HG03135 (cell line): ENCODE data around the gene AUTS2.

Source experiments
- ATAC-seq: cut with Tn5 transposase; IDR thresholded peaks from one replicate; pipeline ENCODE4 v1.9.1; 2021; ENCODE audit warnings: mild to moderate bottlenecking, moderate library complexity; ENCODE audit not compliant: unreplicated experiment

Gene AUTS2

DNA sequence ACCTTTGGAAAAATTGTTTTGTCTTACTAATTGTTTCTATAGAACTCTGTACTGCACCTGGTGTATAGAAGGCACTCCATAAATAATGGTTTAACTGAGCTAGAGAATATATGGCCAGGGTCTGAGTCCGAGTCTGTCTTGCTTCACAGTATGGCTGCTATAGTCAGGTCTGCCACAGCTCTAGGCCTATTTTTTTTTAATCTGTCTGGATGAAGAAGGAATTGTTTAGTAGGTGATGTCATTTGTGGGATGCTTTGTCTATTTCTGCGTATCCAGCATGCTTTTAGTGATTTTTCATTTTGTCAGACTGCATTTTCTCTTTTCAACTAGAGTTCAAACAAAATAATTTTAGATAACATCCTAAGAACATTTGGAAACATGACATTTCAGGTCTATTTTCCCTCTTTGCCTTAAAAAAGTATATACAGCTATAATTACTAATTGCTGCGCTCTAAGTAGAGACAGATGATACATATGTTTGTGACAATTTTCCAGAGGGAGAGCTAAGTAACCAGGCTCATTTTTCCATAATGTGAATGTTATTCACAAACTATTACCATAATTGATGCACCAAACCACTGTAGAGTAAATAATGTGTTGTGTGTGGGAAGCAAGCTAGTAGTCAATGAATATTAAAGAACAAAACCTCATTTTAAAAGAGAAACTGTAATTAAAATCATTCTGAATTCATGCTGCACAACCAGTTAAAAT is 361.7 kb downstream of the AUTS2 start:
- no peak for ATAC-seq

DNA sequence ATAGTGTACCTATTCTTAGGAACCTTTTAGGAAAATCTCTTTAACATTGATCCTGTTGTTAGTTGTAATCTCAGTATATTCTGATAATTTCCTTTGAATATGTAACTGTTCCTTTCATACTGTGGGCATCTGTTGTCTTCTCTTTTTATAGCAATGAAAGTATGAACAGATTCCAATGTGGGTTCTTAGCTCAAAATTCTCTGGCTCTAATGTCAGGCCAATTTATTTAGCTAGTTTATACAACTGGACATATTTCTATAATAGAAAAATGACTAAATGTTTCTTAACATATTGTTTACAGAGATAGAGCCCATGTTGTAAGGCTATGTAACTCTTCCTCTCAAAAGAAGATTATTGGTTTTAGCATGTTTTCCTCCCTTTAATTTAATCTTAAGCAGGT is 363.2 kb downstream of the AUTS2 start:
- ATAC-seq, result no peak

DNA sequence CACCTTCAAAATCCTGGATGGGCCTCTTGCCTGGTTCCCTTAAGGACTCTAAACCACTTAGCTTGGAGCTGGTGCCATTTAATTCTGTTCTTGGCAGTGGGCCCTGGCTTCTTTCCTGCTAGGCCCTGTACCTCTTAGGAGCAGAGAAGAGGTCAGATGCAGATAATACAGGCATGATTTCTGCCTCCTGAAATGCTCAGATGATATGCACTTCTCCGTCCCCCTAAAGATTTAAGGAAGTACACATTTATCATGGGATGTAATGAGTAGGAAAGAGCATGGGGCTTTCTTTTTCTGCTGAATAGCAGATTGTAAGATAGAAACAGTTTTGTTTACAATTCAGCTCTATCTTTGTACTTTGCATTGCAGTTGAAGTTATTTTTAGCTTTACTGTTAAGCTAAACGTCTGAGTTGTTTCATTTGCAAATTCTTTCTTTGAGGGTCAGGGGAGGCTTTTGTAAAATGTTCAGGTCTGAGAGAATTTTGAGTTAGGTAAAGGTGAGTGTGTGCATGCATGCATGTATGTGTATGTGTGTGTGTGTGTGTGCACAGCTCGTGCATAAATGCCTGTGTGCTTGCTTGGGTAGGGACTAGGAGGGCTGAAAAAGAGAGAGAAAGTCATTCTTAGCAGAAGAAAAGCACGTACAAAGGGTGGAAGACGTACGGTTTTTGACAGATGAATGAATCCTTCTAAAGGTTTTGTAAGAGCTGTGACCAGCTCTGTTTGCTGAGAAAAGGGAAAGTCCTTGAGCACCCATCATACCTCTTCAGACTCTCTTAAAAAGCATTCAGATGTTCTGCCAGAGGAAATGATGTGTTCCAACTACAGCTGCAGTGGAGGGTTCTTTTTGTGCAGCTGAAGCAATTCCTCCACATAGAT is 364.2 kb downstream of the AUTS2 start:
- ATAC-seq, result no peak

DNA sequence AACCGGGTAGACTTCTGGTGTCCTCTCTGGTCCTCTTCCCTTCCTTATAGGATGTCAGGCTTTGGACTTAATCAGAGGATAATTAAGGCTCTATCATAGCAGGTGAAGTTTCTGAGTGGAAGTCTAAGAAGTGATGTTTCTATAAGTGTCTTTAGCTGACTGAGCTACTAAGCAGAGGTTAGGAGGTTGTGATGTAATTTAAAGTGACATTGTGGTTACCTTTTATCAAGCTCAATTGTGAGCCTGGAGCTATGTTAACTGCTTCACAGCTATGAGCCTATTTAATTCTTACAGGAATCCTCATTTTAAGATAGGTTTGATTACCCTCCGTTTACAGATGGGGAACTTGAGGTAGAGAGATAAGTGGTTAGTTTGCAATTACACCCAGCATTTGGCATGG is 365.1 kb downstream of the AUTS2 start:
- ATAC-seq, result no peak

DNA sequence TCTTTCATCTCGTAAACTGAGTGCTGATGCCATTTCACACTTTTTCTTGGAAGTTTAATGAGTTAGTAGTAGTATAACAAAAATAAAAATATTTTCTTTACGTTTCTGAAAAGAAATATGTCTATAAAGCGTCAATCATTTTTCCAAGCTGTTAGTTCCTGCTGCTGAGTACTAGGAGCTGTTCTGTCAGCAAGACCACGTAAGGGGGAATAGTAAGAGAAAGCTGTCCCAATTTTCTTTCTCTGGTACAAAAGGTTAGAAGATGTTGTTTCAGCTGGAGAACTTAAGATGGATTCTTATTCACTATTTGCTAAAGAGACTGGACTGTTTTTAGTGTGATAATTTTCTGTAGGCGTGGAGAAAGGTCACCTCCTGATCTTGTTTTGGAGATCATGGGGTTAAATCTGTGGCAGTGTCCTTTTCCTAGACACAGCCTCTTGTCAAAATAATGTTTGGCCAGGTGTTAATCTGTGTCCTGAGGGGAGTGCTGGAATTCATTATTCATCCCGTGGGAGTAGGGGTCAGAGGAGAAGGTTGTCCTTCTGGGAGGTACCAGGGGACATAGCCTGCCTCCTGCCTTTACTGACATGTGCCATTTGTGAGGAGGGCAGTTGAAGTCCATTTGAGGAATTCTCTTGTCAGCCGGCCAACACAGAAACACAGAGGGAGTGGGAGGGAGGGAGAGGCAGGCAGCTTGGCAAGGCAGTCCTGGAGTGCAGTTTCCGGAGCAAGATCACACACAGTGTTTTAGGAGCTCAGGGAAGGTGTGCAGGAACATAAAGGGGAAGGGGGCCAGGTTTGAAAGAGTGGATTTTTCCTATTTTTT is 368.7 kb downstream of the AUTS2 start:
- ATAC-seq, result no peak

DNA sequence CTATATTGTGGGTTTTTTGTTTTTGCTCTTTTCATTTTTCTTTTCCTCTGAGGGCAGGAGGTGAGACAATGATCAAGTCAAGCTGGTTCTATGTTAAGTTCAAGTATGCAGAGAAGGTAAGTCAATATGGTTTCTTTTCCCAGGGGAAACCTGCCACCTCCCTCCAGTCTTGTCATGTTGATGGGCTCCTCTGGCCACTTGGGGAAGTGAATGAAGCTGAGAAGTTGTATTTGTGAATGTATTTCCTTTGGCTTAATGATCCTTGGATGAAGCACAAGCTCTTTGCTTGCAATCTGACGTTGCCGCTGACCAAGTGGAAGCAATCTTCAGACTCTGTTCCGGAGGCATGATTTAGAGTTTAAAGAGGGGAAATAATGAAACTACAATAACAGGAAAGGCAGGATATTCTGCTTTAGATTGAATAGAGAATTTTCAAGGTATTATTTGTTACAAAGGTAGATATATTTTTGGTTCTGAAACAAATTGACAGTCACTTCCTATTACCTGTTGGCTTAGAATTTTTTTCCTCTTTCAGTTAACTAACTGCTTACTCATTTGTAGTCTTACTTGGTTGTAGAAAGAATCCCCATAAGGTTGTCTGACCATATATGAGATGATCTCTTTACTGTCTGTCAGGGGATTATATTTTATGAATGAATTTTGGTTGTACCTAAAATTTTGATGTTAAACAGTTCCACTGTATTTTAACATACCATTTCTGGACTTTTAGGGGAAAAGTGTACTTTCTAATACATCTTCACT is 369.6 kb downstream of the AUTS2 start:
- no peak for ATAC-seq

DNA sequence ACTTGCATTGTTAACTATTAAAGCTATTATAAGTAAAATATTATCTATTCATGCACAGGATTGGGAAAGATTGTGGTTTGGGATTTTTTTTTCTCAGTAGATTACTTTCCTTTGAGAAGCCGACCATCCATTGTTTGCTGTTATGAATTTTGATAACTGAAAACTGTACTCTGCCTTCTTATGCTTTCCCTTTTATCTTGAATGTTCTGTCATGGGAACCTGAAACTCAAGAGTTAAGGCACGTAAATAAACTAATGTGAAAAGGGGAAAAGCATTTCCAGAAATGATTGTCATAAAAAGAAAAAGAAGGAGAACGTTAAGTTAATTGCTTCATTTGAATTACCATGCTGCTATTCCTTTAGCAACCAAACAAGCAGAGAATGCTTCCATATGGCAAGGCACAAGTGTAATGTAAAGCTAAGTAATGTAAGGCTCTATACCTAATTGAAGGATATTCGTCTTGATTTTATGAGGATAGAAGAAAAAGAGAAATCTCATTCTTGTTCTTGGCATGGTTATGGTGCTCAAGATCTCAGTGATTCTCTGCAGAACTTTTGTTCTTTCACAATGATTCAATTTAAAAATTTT is 370.8 kb downstream of the AUTS2 start:
- ATAC-seq, result no peak

DNA sequence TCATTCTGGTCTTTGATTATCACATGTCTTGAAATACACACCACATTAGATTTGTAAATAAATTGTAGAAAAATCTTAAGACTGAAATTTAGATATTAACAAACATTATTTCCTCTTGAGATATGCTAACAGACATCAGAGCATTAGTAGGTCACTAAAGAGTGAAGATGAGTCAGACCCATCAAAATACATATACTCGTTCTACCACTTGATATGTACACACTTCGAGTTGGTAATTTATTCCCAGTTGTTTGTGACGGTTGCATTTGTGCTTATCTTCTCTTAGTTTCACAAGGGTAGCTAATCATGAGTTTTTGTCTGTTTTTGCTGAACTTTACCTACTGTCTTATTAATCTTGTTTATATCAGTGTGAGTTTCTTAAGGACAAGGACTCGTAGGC is 383.4 kb downstream of the AUTS2 start:
- ATAC-seq, result no peak

DNA sequence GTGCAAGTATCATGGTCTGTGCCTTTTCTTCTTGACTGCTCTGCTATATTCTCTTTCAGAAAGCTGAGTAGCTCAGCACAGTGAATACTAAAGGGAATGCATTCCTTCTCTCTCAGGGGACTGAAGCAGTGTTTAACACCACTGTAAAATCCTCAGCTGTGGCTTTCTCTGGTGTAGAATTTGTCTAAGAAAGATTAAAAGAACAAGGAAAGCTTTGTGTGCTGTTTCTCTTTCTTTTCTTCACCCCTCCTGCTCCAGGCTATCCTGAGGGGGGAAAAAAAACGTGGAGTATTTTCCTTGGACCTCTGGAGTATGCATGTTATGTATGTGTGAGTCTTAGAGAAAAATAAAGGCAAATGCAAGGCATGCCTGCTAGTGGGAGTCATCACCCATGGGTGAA is 383.9 kb downstream of the AUTS2 start:
- ATAC-seq, result no peak

DNA sequence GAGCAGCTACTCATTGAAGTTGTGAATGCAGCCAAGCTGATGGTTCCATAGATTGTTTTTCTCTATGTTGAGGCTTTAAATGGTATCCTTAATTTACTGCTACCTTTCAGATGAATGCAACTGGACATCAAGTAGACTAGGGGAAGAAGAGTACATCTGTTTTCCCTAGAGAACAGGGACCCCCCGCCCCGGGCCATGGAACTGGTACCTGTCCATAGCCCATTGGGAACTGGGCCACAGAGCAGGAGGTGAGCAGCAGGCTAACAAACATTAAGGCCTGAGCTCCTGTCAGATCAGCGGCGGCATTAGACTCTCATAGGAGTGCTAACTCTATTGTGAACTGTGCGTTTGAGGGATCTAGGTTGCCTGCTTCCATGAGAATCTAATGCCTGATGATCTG is 391.3 kb downstream of the AUTS2 start:
- no peak for ATAC-seq

DNA sequence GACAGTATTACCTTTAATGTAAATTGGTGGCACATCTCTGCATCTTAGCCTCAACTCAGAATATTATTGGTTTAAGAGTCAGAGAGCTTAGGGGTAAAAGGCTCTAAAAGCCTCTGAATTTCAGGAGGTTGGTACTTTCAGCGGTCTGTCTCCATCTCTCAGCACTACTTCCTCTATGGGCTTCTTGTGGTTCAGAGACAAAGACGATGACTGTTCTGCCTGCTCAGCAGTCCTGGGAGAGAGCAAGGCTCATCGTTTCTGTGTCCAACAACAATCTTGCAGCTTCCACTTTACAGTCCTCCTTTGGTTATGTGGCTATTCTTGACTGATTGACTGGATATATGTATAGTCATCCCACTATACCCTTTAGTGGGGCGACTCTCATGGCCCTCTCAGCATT is 394.7 kb downstream of the AUTS2 start:
- ATAC-seq, result no peak

DNA sequence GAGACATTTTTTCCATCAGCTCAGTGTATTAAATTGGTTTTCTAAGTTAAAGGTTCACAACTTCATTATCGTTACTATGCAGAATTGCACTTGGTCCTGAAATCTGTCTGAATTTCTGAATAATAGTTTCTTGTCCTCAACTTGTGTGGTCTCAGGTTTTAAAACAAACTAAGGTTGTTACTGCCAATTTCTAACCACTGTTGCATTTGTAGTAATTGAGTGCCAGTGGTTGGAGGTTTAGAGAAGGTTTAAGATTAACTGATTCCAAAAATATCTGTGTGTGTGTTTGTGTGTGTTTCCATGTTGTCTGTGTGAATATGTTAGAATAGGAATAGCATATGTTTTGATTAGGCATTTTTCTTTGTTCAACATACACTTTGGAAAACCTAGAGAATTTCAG is 395.9 kb downstream of the AUTS2 start:
- no peak for ATAC-seq

DNA sequence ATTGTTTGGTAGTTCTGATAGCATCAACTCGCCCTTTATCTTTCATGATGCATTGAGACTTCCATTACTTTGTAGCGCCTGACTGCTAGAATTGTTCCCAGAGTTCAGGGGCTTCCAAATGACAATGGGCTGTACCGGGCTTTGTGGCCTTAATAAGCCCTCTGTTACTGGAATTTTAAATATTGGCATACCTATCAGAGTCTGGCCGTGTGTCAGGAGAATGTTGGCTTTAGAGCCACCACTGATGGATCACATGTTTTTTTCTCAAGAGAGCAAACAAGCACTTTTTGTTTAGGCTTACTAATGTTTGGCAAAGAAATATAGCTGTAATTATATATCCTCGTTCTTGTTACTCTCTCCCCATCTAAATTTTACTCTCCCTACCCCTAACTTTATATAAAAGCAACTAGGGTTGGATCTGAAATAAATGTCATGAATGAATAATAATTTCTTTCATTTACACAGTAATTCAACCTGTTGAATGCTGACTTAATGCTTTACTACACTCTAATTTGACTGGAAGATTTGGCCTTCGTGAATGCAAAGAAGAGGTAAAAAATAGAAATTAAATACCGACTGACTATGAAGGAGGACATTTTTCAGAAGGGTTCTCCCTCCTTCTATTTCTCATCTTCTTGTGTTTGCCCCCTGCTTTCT is 396.7 kb downstream of the AUTS2 start:
- ATAC-seq, result no peak

DNA sequence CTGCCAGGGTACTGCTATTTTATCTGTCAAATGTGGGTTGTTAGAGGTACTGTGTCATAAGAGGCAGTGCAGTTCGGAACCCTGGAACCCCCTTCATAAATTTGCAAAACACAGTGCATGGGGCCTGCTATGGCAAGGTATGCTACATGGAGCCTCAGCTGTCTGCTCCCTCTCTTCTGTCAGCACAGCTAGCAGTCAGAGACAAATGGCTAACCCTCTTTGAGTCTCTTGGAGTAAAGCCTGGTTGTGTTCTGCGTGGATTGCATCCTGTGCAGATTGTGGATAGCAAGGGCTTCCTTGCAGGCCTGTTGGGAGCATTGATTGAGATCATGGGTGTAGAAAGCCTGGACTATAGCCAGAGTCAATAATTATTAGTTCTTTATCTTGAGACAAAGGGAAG is 397.8 kb downstream of the AUTS2 start:
- no peak for ATAC-seq

DNA sequence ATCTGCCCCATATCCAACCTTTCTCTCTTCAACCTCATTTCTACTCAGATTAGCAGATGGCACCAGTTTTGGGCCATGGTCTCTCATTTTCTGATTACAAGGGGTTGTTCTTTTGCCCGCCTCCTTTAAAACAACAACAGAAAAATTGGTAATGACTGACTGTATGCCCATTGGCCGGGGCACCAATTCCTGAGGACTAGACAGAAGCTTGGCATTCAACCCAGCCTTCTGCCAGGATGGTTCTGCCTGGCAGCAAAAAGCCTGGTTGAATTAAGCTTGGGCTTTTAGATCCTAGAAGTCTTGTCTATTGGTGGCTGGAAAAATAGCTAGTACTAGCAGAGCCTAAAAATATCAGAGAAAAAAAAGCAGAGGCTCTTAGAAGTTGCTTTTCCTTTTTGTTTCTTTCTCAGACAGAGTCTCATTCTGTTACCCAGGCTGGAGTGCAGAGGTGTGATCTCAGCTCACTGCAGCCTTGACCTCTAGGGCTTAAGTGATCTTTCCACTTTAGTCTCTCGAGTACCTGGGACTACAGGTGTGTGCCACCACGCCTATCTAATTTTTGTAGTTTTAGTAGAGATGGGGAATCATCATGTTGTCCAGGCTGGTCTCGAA is 402.6 kb downstream of the AUTS2 start:
- ATAC-seq, result no peak

DNA sequence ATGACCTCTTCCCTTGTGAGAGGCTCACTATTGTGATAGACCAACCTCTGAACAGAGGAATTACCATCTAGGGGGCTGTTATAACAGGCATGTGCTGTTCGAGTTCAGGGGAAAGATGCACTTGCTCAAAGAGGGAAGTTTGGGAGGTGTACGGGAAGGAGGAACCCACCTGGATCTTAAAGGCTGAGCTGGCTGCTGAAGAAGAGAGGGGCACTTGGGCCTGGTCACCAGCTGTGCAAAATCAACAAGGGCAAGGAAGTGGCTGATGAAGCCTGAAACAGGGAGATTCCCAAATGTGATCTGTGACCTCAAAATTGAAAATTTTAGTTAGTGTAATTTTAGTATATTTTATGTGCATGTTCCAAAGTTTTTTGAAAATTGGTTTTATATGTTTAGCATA is 407.2 kb downstream of the AUTS2 start:
- ATAC-seq, result no peak

DNA sequence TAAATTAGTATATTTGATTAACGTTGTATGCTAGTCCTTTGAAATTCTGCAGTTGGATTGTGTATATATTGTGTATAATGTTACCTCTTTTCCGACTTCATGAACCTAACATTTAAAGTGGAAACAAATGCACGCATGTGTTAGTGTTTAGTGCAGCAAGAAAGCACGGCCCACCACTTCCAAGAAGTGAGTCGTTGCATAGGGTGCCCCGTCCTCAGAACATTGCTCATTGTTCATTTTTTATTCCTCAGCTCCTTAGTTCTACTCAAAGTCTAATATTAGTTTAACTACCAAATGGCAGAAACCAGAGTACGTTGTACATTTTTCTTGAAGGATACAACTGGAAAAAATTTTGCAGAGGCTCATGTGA is 407.6 kb downstream of the AUTS2 start:
- ATAC-seq, result no peak

DNA sequence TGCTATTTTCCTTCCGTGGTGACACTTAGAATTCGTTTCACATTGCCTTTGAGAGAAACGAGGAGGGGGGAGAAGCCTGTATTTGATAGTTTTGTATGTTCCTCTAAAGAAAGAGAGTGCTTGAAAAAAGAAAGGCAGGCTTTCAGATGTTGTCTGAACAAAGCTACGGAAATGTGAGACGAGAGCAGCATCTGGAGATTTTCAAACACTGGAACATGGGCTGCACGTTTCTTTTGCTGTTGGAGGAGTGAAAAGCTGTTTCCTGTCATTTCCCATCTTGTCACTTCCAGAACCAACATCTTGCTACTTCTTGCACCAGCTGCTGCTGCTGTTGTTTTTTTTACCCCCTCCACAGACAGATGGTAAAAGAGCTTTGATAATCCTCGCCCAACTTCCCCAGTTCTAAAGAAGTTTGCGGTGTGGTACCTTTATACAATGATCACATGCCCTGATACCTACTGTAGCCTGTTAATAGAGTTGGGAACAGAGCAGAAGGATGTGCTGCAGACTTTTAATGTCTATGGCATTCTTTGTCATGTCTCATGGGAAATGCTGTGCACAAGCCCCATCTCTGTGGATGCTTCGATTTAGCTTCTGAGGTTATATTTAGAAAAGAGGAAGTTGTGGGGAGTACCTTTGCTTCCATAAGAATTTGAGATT is 408.1 kb downstream of the AUTS2 start:
- ATAC-seq, result no peak

DNA sequence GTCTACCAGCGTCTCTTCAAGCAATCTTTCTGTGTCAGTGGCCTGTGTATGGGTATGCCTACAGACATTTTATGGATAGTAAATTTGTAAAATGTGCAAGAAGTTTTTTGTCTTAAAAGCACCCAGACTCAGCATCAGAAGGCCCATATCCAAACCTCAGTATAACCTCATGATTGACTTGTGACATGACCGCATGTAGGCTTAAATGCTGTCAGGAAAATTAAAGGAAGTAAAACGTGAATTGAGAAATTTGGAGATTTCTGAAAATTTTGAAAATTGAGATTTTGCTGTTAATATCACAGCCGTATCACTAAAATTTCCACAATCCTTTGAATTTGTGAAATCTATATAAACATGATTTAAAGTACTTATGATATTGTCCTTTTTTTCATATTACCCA is 410.2 kb downstream of the AUTS2 start:
- ATAC-seq, result no peak
